GM06990 (cell line): ENCODE measurements around the gene OBSCN.

Experiments
- DNase-seq: peaks from one replicate; pipeline ENCODE4 v3.0.0-alpha.2; 2011; ENCODE audit not compliant: insufficient read length; ENCODE audit errors: extremely low read depth
- H3K27me3 ChIP-seq: replicated peaks from 2 replicates; pipeline ENCODE4 v1.6.0; 2011; ENCODE audit warnings: low read length; ENCODE audit not compliant: control insufficient read depth, insufficient read depth
- H3K36me3 ChIP-seq: 2 replicates; pipeline ENCODE4 v1.5.1; 2011; ENCODE audit warnings: low read length; ENCODE audit not compliant: control insufficient read depth, insufficient read depth
- H3K4me3 ChIP-seq: replicated peaks from 2 replicates; pipeline ENCODE4 v1.5.1; 2011; ENCODE audit warnings: low read depth, mild to moderate bottlenecking, control low read depth, low read length
- CTCF ChIP-seq: IDR thresholded peaks from 2 replicates; pipeline ENCODE4 v1.5.1; 2011; ENCODE audit warnings: low read length, control low read depth, mild to moderate bottlenecking, inconsistent platforms; ENCODE audit not compliant: insufficient read depth, poor library complexity, severe bottlenecking

OBSCN gene

GRCh38 chr1:228289239-228289849, 81.5 kb downstream of the OBSCN start:
- no peak for TF ChIP-seq CTCF
- Histone ChIP-seq H3K4me3 (no peak overlapping the region), H3K27me3 (no peaks in the 10 kb centered on the region; the same call in 1 of the 2 replicates), H3K36me3 (no peaks in the 10 kb centered on the region)
- DNase-seq = no peak

- Histone ChIP-seq H3K27me3 (no peaks in the 10 kb centered on the region; the same call in 1 of the 2 replicates), H3K36me3 (no peaks in the 10 kb centered on the region), H3K4me3 (no peak overlapping the region)
- TF ChIP-seq CTCF = no peak
- no peak for DNase-seq
Observed at GRCh38 chr1:228289996-228290881, 82.4 kb downstream of the OBSCN start.

- TF ChIP-seq CTCF = no peak
- no peak for DNase-seq
- no peak overlapping the region for H3K4me3 ChIP-seq
- H3K36me3 ChIP-seq = no peaks in the 10 kb centered on the region
- no peaks in the 10 kb centered on the region; the same call in 1 of the 2 replicates for H3K27me3 ChIP-seq
Observed at GRCh38 chr1:228291906-228292608, 84.2 kb downstream of the OBSCN start.

- no peak for TF ChIP-seq CTCF
- Histone ChIP-seq H3K36me3 (no peaks in the 10 kb centered on the region), H3K4me3 (no peak overlapping the region), H3K27me3 (no peaks in the 10 kb centered on the region; the same call in 1 of the 2 replicates)
- DNase-seq = no peak
Observed at GRCh38 chr1:228292609-228292911, 84.7 kb downstream of the OBSCN start.

- Histone ChIP-seq H3K36me3 (no peaks in the 10 kb centered on the region), H3K27me3 (no peaks in the 10 kb centered on the region; the same call in 1 of the 2 replicates), H3K4me3 (no peak overlapping the region)
- no peak for DNase-seq
- no peak for TF ChIP-seq CTCF
Observed at GRCh38 chr1:228293393-228293792, 85.5 kb downstream of the OBSCN start.
